Measurements from ENCODE around the gene FOXRED2.
A peak's percentile ranks its signal among the peaks of the same experiment; 100 is the strongest.
"Not testable (repeated sequence)": the region's sequence is repeated elsewhere in the genome, so short reads cannot be mapped to it uniquely, and the experiment has no call there.

FOXRED2 gene

DNA sequence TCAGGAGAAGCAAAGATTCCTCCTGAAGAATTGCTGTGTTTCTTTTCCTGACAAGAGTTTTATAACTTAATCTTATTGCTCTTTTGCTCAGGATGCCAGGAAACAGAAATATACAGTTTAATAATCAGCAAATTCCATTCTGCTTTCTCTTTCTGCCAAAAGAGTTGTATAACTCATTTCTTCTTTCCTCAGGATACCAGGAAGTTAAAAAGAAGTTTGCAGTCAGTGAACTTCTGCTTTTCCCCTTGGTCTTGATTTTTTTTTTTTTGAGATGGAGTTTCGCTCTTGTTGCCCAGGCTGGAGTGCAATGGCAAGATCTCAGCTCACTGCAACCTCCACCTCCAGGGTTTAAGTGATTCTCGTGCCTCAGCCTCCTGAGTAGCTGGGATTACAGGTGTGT lies 13.1 kb upstream of the FOXRED2 start:
- not testable (repeated sequence) for DNase-seq

DNA sequence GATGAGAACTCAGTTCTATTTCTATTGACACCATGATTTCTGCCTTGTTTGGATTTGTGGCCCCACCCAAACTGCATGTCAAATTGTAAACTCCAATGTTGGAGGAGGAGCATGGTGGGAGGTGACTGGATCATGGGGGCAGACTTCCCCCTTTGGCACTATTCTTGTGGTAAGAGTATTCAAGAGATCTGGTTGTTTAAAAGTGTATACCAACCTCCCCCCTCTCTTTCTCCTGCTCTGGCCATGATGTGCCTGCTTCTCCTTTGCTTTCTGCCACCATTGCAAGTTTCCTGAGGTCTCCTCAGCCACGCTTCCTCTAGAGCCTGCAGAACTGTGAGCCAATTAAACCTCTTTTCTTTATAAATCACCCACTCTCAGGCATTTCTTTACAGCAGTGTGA lies 7.9 kb upstream of the FOXRED2 start:
- DNase-seq = no peak

DNA sequence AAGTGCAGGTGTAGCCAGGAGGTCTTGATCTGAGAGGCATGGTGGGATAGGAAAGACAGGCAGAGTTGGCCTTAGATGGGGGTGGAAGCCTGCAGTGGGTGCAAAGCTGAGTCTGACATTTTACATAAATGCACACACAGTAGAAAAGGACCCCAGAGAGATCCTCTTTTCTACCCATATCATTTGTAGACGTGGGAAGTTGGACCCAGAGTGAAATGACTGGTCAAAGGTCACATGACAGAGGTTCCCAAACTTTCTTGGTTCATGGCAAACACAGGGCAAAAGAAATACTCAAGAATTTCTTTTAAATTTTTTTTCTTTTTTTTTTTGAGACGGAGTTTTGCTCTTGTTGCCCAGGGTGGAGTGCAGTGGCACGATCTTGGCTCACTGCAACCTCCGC lies 6.2 kb upstream of the FOXRED2 start:
- no peak for DNase-seq

GRCh38 chr22:36512333-36512732 lies 5.5 kb upstream of the FOXRED2 start:
- DNase-seq = no peak

GRCh38 chr22:36510966-36511881 lies 4.4 kb upstream of the FOXRED2 start:
- DNase-seq = peak in 12 of 51 donors; percentile 5 to 26 (median 12)

GRCh38 chr22:36510384-36510783 lies 3.5 kb upstream of the FOXRED2 start:
- DNase-seq = no peak

GRCh38 chr22:36507518-36508010 lies 724 bp upstream of the FOXRED2 start:
- DNase-seq = no peak

DNA sequence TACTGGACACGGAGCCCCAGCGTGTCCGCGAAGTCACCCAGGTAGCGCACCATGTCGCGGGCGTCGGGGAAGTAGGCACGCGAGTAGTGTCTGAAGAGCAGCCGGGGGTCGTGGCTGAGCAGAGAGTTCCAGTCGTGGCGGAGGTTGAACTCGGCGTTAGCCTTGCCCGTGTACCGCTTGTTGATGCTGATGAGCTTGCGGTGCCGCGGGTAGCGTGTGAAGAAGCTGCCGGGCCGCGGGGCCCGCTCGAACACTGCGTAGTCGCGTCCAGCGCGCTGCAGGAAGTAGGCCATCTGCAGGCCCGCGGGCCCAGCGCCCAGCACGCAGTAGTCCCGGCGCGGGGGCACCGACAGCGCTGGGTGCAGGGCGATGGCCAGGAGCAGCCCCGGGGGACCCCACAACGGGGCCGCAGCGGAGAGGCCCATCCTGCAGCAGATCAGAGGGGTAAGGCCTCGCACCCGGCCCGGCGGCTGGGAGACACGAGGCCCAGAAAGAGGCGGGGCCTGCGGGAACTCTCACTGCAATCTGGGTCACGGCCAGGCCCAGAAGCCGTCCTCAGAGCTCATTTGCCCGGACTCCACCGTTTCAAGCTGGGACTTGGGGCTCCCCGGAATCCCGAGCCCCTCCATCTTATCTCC lies 723 bp downstream of the FOXRED2 start:
- peak in 3 of 51 donors; percentile 29 to 41 (median 35) for DNase-seq

DNA sequence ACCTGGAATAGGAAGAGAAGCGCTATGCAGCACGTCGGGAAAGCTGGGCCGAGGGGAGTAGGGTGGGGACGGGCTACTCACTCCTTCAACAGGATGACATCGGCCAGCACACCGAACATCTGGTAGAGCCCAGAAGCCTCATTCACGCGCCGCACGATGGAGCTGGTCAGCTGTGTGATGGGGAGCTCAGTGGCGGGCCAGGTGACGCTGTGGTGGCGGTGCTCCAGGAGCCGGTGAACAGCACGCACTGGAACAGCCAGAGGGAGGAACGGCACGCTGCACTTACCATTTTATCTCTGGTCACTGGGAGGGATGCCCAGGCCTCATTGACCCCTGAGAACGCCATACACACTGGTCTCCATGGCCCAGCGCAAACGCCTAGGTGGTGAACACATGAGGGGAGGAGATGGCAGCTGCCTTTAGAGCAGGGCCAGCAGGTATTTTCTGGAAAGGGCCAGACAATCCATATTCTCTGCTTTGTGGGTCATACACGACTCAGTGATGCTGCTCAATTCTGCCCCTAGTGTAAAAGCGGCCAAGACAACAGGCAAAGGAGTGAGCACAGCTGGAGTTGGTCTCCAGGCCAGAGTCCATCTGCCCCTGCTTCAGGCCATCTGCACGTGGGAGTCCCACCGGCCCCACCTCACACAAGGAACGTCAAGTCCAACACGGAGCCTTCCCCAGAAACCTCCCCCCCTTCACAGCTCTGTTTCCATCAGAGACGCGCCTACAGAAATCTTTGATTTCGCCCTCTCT lies 8.8 kb downstream of the FOXRED2 start:
- no peak for DNase-seq

DNA sequence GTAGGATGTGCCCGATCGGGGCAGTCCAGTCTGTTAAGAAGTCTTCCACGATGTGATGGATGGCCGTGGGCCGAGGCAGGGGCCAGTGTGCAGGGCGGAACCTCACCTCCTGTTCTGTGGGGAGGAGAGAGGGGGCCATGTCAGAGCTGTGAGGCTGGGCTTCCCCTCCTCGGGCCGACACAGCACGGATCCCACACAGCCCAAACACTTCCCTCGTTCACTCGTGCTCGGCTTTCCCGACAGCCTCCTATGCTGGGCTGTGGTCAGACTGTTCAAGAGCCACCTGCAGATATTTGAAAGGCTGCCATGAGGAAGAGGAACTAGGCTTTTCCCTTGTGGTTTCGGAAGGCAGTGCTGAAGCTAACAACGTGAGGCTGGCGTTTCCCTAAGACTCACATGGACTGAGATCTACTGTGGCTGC lies 13.1 kb downstream of the FOXRED2 start:
- peak in 18 of 51 donors; percentile 4 to 44 (median 23) for DNase-seq

DNA sequence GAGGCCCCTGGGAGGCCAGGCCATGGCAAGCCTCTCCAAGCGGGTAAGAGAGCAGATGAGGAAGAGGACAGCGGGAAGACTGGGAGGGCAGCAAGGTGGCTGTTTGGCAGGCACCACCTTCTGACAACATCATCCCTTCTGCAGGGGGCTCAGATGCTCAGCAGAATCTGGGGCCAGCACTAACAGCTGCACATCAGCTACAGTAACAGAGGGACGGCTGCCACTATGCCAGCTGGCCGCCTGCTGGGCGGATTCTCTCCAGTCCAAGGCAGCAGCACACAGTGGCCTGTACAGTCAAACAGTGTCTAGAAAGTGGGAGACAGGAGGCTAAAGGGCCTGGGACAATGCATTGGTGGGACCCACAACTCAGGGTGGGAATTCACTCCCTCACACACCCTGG lies 14.7 kb downstream of the FOXRED2 start:
- no peak for DNase-seq

DNA sequence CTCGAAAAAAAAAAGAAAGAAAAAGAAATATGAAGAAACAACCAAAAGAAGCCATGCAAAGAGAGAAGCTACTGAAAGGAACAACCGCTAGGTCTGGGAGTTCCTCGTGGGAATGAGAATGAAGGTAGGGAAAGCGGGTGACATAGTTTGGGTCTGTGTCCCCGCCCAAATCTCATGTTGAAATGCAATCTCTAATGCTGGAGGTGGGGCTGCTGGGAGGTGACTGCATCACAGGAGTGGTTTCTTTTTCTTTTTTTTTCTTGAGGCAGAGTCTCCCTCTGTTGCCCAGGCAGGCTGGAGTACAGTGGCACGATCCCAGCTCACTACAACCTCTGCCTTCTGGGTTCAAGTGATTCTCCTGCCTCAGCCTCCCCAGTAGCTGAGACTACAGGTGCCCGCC lies 15.7 kb downstream of the FOXRED2 start:
- no peak for DNase-seq

DNA sequence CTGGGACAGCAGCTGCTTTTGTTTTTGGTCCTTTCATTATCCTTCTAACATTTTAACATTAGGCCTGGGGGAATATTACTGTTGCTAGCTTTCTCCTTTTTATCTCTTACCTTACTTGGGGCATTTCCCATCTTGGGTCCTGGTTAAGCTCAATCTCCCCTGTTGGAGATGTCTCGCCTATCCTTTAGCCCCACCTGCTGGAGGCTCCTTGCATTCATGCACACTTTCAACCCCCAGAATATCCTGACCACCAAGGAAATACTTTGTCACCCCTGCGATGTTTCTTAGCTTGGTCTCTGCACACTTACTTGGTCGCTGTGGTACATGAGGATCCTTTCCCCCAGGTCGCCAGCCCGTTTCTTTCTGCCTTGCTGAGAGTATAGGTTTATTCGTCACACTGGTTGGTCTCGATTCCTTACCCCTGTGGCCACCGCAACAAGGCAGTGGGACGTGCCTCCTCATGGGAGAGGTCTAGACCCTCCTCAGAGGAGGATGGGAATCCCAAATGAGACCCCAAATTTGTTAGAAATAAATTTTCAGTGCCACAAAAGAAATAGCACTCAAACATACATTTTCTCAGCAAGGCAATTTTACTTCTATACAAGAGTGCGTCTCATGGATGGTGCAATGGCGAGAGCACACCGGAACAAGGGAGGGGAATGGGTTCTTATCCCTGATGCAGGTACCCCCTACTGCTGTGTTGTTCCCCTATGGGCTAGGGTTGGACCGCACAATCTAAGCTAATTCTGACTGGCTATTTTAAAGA lies 20.0 kb downstream of the FOXRED2 start:
- DNase-seq = no peak

DNA sequence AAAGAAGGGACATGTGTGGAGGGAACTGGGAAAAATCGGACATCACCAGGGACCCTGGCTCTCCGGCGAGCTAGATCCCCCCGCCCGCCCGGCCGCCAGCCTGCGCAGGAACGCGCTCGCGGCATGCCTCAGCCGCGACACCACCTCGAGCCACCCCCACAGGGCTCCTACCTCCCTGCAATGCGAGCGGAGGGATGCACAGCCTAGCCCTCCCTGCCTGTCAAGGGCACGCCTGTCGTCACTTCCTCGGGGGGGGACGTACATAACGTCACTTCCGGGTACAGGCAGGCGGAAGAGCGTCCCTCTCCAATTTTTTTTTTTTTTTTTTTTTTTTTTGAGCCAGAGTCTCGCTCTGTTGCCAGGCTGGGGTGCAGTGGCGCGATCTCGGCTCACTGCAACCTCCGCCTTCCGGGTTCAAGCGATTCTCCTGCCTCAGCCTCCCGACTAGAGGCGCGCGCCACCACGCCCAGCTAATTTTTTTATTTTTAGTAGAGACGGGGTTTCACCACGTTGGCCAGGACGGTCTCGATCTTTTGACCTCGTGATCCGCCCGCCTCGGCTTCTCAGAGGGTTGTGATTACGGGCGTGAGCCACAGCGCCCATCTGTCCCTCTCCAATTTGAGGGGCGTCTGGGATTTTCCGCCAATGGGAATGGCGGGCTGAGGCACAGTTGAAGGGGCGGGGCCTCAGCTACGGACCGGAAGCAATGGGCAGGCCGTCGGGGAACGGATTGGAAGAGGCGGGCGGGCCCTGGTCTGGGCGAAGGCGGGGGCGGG lies 25.3 kb downstream of the FOXRED2 start, which contains the start of gene TXN2:
Gene TXN2 (minus strand): TSS at position 248 of the 776 bp plus-strand sequence. CDS start 803 bp downstream, outside the sequence.
- peak; percentile 67 to 98 (median 93) for DNase-seq

DNA sequence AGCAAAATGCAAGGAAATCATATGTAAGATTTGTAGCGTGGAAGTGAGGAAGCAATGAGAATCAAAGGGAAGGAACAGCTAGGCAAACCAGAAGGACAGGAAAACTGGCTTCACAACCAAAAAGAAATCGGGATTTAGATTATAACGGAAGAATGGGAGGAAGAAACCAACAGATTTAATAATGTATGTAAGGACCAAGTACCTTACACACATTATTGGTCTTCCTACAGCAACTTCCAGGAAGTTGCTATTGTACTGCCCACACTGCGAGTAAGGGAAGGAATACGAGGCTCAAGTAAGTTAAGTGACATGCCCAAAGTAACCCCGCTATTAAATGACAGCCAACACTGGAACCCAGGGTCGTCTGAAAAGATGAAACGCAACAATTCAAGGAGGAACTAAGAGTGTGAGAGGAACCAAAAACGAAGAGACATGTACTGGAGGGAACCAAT lies 25.9 kb downstream of the FOXRED2 start:
- DNase-seq = no peak

DNA sequence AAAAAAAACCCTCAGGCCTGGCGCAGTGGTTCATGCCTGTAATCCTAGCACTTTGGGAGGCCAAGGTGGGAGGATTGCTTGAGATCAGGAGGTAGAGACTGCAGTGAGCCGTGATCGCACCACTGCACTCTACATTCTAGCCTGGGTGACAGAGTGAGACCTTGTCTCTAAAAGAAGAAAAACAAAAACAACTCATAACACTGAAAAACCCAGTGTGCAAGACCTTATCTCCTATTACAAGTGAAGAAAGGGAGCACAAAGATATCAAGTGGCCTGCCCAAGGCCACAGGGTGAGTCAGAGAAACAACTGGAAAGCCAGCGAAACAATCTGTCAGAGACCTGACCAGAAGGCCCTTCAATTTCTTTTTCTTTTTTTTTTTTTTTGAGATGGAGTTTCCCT lies 27.9 kb downstream of the FOXRED2 start:
- no peak for DNase-seq

DNA sequence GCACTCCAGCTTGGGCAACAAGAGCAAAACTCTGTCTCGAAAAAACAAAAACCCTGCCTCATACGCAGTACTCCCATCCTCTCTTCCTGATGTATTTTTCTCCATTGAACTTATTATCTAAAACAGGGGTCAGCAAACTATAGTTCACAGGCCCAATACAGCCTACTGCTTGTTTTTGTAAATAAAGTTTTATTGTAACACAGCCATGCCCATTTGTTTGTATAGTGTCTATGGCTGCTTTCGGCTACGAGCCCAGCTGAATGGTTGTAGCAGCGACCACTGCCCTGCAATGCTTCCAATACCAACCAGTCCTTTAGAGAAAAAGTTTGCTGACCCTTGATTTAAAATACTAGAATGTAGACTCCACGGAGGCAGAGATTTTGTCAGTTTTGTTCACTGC lies 31.5 kb downstream of the FOXRED2 start:
- DNase-seq = no peak

DNA sequence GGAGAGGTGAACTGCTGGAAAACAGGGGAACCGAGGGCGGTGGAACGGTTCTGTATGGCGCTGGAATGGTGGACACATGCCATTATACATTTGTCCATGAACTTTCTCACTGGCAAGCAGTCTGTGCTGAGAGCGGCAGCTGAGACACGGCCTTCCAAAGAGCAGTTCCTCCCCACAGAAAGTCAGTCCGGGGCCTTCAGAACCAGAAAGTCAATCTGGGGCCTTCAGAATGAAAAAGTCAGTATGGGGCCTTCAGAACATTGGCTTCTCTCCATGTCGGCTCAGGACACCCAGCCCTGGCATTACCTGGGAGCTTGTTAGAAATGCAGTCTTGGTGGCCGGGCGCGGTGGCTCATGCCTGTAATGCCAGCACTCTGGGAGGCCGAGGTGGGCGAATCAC lies 34.2 kb downstream of the FOXRED2 start:
- DNase-seq = no peak

DNA sequence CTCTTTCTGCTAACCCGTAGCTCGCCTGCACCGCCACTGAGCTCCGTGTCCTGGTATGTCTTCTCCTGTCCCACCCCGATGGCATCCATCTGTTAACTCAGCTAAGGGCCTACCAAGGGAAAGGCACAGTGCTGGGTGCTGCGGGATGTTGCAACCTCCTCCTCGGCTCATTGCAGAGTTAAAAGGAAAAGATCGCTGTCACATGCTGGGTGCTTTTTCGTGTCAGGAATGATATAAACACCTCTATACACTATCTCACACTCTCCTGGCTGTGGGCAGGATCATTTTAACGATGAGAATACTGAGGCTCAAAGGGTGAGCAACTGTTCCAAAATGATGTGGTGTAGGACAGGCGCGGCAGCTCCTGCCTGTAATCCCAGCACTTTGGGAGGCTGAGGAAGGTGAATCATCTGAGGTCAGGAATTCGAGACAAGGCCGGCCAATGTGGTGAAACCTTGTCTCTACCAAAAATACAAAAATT lies 35.5 kb downstream of the FOXRED2 start:
- no peak for DNase-seq

DNA sequence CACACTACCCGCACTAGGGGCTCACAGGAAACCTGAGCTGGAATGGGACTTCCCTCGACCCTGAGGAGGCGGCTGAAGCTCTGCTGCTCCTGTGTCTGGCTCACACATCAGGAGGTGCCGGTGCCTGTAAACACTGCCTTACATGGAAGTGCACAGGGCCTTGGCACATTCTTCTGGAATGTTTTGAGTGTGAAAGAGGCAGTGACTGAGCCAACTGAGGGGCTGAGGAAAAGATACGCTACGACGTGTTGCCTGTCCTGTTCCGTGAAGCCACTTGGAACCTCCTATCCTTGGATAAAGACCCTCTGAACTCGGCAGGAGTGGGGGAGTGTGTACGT lies 35.9 kb downstream of the FOXRED2 start:
- no peak for DNase-seq
